HG02571 (cell line): Measurements from ENCODE around the gene ASAH2B.
"Not testable (repeated sequence)": the region's sequence is repeated elsewhere in the genome, so short reads cannot be mapped to it uniquely, and the experiment has no call there.

Source experiments
- ATAC-seq: cut with Tn5 transposase; IDR thresholded peaks from one replicate; pipeline ENCODE4 v1.9.1; 2021; ENCODE audit warnings: mild to moderate bottlenecking, moderate library complexity; ENCODE audit not compliant: unreplicated experiment

The ASAH2B gene

DNA sequence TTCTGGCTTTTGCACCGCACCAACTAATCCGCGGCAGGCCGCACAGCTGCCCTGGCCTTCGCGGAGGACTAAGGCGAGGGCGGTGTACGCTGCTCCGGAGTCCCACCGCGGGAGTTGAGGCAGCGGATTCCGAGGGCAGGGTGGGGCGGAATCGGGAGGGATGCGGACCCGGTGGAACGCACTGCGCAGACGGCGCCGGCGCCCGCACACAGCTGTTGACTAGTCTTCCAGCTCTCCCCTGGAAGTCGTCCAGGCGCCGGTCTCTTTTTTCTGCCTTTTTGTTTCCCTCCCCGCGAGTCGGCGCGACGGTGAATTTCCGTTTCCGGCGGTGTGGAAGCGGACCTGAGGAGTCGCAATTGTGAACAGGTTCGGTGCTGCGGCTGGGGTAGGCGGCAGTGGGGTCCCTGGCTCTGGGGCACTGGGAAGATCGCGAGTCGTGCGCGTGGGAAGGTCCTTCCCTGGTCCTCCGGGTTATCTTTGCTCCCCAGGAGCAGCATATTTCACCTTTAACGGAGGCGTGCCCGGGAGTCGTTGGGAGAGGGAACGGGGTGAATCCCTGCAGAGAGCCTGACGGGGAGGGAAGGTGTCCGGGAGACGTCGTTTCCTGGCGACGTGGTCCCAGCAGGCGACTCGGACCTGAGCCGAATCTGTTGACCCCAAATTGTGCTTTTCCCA lies at the start of gene ASAH2B:
Gene ASAH2B (plus strand): TSS at position 319 of the 675 bp plus-strand sequence. CDS start 5,195 bp downstream, outside the sequence.
- ATAC-seq: peak; percentile 78

DNA sequence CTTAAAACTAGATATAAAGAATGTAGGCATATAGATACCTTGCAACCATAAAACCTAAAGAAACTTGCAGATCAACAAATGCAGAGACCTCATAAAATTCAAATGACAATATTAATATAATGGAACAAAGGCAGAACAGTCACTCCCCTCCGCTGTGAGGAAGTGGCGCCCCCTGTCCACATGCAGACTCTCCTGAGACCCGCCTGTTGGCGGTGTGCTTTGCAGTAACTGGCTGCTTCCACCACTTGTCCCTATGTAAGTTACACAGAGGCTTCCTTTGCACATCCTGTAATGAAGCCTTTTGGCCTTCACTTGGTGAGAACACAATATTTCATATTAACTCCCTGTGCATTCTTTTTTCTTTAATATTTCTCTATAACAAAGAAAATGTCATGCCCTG lies 41.9 kb upstream of the ASAH2B start:
- ATAC-seq: not testable (repeated sequence)

DNA sequence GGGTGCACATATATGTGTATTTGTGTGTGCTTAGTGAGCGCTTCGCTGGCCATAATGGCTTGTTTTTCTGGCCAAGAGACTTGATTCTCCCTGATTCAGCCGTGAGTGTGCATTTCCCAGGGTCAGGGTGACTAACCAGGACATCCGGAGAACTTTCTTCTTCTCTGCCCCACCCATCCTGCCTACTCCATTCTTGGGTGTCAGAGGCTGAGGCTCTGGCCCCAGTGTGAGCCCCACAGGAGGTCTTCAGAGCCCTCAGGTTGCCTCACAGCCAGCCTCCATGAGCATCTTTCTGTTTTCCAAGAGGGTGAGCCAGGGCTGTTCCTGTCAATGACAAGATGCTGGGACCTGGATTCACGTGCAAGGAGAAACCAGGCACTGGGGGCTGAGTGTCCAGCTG lies 37.8 kb upstream of the ASAH2B start:
- not testable (repeated sequence) for ATAC-seq

DNA sequence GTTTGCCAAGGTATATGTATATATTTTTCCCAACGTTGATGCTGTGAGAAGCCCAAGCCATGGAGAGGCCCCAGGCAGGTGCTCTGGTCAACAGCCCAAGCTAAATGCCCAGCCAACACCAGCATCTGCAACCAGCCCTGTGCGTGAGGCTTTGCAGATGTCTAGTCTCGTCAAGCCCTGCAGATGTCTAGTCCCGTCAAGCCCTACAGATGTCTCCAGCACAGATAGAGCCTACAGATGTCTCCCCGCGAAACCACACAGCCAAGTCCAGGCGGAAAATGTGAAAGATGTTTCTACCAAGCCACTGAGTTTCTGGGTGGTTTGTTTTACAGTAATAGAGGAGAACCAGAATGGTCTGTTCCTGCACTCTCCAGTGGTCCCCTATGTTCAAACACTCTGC lies 36.7 kb upstream of the ASAH2B start:
- ATAC-seq: not testable (repeated sequence)

DNA sequence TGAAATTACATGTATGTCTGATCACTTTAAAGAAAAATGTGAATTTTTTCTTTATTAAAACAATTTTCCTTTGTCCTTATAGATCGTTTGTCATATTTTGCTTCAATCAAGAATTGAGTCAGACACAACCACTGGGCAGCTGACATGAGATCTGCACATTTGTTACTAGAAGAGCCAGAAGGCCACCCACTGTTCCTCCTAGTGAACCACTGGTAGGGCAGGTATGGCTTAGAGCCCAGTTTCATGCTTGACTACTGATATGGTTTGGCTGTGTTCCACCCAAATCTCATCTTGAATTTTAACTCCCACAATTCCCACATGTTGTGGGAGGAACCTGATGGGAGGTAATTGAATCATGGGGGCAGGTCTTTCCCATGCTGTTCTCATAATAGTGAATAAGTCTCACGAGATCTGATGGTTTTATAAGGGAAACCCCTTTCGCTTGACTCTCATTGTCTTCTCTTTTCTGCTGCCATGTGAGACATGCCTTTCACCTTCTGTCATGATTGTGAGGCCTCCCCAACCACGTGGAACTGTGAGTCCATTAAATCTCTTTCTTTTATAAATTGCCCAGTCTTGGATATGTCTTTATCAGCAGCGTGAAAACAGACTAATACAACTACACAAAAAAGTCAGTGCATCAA lies 35.2 kb upstream of the ASAH2B start:
- ATAC-seq: not testable (repeated sequence)

DNA sequence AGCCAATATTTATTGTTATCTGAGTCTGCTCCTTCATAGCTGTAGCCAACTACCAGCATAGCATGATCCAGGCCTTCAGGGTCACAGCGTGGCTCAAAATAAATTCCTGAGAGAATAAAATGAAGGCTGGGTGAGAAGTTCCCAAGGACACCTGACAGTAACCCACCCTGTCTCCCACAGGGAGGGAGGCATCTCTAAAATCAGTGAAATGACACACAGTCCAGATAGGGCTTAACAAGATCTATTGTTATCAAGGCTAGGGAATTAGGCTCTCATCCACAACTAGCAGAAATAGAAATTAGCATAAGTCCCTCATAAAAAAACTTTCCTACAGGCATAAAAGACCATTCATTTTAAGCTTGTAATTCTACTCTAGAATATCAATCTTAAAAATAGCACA lies 33.7 kb upstream of the ASAH2B start:
- ATAC-seq: not testable (repeated sequence)

DNA sequence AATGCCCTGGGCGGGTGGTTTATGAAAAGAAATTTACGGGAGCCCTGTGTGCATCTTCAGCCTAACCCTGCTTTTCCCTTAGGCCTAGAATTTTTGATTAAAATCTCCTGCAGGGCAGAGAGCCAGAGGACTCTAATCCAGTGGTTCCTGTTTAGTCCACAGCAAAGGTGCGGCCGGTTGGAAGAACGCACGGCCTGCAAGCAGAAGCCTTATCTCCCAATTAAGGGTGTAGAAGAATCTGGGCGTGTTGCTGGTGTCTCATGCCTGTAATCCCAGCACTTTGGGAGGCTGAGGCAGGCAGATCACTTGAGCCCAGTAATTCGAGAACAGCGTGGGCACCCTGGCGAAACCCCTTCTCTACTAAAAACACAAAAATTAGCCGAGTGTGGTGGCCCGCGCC lies 29.5 kb upstream of the ASAH2B start:
- not testable (repeated sequence) for ATAC-seq

DNA sequence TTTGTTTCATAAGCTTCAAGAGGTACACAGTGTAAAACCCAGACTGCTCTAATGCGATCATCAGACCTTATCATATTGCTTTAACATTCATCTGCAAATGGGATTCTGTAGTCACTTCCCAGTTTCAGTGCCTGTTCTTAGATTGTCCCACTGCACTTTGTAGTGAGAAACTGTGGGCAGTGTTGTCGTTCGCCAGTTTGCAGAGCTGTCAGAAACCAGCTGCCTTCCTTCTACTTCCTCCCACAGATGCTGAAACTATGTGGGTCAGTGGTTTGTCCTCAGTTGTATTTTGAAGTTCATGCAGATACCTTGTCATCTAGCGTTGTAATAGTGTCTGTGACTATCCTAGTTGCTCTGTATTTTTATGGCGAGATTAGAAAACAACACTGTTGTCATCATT lies 15.9 kb upstream of the ASAH2B start:
- peak; percentile 71 for ATAC-seq

DNA sequence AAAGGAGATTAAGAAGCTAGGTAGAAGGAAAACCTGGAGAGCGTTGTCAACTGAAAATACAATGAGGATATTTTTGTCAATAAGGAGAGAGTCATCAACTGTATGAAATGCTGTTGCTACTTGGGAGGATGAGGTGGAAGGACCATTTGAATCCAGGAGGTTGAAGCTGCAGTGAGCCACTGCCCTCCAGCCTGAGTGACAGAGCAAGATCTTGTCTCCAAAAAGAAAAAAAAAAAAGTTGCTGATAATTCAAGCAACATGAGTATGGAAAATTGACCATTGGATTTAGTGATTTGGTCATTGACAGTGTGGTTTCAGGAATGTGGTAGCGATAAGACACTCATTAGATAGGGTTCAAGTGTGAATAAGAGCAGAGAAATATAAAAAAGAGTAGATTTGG lies 11.6 kb upstream of the ASAH2B start:
- ATAC-seq: not testable (repeated sequence)

DNA sequence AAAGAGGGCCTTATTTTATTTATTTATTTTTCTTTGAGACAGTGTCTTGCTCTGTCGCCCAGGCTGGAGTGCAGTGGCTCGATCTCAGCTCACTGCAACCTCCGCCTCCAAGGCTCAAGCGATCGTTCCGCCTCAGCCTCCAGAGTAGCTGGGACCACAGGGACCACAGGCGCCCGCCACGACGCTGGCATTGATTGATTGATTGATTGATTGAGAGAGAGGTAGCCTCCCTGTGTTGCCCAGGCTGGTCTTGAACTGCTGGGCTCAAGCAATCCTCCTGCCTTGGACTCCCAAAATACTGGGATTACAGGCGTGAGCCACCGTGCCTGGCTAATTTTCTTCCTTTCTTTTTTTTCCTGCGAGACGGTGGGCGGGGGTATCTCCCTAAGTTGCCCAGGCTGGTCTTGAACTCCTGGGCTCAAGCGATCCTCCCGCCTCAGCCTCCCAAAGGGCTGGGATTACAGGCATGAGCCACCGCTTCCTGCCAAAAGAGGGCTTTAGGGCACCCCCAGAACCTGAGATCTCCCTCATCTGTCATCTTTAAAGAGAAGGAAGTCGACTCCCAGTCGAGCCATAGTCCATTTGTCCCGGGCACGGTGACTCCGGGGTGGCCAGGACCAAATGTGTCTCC lies 634 bp upstream of the ASAH2B start:
- ATAC-seq: peak; percentile 3

DNA sequence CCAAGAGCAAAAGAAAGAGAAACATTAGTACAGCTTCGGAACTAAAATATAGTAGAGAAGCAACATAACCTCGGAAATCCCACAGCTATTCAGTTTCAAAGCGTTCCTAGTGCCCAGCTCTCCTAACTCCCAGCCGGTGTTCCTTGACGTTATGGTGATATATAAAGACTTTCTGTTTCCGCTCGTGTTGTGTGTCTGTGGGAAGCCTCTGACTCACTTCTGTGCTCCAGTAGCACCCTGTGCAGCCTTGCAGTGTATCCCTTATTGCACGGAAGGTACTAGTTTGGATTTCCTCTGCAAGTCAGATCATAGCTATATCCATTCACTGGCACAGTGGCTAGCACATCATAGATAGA lies 535 bp downstream of the ASAH2B start:
- peak; percentile 43 for ATAC-seq

DNA sequence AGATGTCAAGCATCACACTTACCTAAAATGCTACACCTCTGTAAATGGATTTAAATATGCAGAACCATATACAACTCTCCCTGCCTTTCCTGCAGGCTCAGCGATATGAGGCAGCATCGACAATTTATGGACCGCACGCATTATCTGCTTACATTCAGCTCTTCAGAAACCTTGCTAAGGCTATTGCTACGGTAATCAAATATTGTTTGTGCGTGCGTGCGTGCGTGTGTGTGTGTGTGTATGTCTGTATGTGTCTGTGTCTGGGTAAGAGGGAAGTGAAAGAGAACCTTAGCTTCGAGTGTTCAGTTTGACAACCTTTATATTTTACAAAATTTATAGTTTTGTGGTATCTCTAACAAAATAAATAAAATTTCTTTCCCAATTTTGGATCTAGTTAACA lies 3.1 kb downstream of the ASAH2B start:
- not testable (repeated sequence) for ATAC-seq

DNA sequence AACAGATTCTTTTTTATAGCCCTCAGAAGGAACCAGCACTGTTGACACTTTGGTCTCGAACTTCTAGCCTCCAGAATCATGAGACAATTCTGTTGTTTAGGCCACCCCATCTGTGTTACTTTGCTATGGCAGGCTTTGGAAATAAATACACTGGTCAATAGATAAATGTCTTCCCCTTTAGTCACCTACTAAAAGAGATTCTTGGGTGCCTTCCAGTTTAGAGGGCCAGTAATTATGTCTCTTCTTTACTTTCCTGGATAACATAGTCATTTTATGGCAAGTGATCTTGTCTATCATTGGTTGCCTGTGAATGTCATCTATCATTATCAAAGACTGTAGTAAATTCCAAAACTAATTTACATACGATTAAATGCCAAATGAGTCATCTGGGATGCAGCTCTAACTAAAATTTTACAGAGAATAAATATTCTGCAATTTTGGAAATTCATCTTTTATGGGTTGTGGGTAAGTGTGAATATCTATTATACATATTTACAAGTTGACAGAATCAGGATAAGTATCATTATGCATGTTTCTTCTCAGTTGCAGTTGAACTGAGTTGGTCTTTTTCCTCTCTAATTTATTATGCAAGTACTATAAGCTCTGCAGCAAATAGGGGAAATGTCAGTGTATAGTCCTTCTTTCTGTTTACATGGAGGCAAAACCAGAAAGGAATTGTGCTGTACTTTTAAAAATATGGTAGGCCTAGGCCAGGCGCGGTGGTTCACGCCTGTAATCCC lies 27.2 kb downstream of the ASAH2B start:
- not testable (repeated sequence) for ATAC-seq

DNA sequence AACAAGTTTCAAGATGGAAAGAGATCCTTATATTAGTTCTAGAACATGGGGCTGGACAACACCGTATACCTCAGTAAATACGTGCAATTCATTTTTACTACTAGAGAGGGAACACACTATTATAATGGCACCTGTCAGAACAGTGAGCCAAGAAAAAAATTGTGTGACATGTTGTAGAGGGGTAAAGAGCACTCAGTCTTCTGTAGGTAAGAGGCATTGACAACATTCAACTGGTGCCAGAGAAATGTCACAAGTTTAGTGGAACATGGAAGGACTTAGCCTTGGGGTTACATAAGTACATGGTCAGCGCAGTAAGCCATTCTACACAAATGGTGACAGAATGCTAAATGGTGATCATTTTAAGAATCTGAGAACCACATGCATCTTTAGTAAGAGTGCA lies 32.3 kb downstream of the ASAH2B start:
- not testable (repeated sequence) for ATAC-seq

DNA sequence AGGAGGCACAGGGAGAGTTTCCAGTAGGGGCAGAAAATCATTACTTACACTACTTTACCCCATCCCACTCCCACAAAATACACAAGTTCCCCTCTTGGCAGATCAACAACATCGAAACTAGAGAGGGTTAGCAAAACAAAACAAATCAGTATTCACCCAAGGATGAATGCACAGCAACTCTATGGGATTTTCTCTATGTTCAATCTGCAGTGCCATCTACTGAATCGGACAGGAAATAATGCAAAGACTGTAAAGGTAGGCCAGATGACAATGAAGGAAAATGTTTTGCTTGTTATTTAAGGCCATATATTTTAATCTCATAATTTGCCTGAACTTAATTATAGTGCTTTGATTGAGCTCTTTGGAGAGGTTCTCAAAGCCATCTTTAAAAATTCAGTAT lies 35.1 kb downstream of the ASAH2B start:
- not testable (repeated sequence) for ATAC-seq

DNA sequence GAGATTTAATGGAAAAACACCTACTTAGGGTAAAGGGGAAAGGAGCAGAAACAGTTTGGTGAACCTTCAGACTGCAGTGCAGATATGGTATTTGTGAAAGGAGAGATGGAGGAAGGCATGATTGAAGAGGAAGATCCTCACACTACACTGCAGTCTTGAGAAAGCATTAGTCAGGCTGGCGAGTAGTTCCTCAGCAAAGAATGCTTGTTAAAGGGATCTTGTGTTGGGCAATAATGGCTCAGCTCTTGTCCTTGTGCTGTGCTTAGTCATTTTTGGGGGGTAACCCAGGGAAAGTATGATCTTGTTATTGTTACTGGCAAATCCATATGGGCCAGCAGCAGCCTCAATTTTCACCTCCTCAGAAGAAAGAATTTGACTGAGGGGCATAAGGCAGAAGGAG lies 40.3 kb downstream of the ASAH2B start:
- not testable (repeated sequence) for ATAC-seq

DNA sequence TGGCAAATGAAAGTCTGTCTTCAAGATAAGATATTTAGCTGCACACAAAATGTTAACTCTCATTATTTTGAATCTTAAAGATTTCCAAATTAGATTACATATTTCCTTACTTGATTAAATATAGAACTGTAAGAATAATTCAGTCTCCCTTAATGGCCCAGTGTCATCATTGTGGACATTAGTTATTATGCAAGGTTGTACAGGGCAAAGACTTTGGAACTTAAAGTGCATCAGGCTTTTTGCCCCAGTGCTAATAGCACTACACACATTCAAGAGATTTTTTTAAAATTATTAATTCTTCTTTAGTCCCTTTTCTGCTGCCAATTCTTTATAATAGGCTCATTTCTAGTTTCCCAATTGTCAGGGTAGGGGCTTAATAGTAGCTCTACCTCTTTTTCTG lies 42.3 kb downstream of the ASAH2B start:
- ATAC-seq: not testable (repeated sequence)

DNA sequence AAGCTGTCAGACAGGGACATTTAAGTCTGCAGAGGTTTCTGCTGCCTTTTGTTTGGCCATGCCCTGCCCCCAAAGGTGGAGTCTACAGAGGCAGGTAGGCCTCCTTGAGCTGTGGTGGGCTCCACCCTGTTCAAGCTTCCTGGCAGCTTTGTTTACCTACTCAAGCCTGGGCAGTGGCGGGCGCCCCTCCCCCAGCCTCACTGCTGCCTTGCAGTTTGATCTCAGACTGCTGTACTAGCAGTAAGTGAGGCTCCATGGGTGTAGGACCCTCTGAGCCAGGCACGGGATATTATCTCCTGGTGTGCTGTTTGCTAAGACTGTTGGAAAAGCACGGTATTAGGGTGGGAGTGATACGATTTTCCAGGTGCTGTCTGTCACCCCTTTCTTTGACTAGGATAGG lies 48.2 kb downstream of the ASAH2B start:
- not testable (repeated sequence) for ATAC-seq

DNA sequence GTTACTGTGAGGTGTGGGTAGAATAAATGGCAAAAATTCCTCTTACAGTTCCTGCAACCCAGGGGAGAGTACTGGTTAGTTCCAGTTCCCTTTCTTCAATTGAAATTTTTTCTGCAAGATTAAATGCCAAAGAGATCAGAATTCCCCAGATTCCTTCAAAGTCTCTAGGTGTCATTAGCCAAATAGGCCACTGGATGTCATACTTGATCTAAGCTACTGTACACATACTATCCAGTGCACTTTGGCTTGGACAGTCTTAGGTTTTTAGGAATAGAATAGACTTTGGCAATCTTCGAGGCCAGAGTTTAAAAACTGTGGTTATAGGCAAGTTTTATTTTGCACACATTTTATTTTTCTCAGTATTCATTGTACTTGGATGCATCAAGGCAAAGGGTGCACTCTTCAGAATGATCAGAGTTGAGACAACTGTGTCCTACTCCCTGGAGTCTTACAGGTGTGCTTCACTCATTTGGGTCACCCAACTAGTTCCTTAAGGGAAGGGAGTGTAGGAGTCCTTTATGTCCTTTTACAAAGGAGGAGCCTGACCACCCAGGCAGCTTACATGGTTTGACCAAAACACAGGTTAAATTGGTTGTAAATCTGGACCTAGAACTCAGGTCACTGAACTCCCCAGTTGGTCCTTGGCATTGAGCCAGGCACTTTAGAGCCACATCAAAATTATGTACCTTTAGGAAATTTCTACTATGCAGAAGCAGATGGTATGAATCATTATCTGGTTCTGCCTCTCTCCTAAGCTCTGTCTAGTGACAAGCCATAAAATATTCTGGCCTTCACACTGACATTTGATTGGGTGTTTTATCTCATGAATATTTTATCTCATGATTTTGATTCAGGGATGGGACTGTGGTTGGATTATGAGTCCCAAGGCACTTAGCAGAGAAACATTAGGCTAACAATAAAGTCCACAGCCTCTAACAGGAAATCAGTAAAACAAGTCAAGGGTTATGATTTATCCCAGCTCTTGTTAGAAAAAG lies 49.5 kb downstream of the ASAH2B start:
- ATAC-seq: no peak

DNA sequence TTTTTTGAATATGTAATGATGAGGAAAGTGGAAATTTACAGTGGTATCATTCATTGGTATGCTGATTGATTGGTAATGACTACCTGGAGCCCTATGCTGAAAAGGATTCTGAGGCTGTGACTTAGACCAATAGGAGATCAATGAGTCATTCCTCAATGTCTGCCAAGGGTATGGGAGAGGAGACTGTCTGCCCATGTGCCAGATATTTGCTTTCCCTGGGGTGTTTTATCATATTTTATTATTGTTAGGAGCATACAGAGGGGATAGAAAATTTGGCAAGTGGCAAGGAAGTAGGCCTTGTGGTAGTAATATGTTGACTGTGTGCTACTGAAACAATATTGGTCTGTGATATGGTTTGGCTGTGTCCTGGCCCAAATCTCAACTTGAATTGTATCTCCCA lies 54.8 kb downstream of the ASAH2B start:
- no peak for ATAC-seq
